Measurements from ENCODE around the gene SLC41A1. TPM values are rescaled to one million over a fixed set of nuclear protein-coding genes. Genes with fewer than 3 reads are reported as not detected.
"Not testable (repeated sequence)": the region's sequence is repeated elsewhere in the genome, so short reads cannot be mapped to it uniquely, and the experiment has no call there.

SLC41A1 gene
- total and polyA plus RNA-seq, 4 donors: 7.3 to 40.3 (median 30.5) TPM

- ATAC-seq (ENCODE audit: low FRiP score): no peak
- no peak overlapping the region for H3K27ac ChIP-seq (ENCODE audit: low read depth in 1 of 2, low read length in 2 of 2)
Measured at GRCh38 chr1:205826016-205826806, 13.2 kb upstream of the SLC41A1 start.

GRCh38 chr1:205824180-205824579 is 11.2 kb upstream of the SLC41A1 start:
- Histone ChIP-seq H3K27ac (ENCODE audit: low read depth in 1 of 2, low read length in 2 of 2) (no peak overlapping the region), H3K27me3 (ENCODE audit: control insufficient read depth in 1 of 2, insufficient read depth in 2 of 2, low read length in 1 of 2) (no peaks in the 10 kb centered on the region), H3K4me3 (ENCODE audit: low read length in 2 of 2) (no peak overlapping the region), H3K36me3 (ENCODE audit: control insufficient read depth in 1 of 2, insufficient read depth in 2 of 2, low read length in 1 of 2) (no peaks in the 10 kb centered on the region), H3K9me3 (ENCODE audit: control insufficient read depth, low read length) (no peaks in the 10 kb centered on the region), H3K4me1 (ENCODE audit: control insufficient read depth in 1 of 2, insufficient read depth in 2 of 2, low read length in 2 of 2) (peaks cover 0 to 4% of the 10 kb centered on the region in 2 donors)
- ATAC-seq (ENCODE audit: low FRiP score): no peak
- DNase-seq: no peak
- intact Hi-C loops (cut with DNase I): no loop called here
- 98% methylated on average over 5 of the region's 5 CpGs for WGBS, 2 donors

More at GRCh38 chr1:205826016-205826806, 13.2 kb upstream of the SLC41A1 start:
- Histone ChIP-seq H3K36me3 (ENCODE audit: control insufficient read depth in 1 of 2, insufficient read depth in 2 of 2, low read length in 1 of 2) (no peaks in the 10 kb centered on the region), H3K4me1 (ENCODE audit: control insufficient read depth in 1 of 2, insufficient read depth in 2 of 2, low read length in 2 of 2) (peaks cover 0 to 4% of the 10 kb centered on the region in 2 donors), H3K4me3 (ENCODE audit: low read length in 2 of 2) (no peak overlapping the region), H3K9me3 (ENCODE audit: control insufficient read depth, low read length) (no peaks in the 10 kb centered on the region), H3K27me3 (ENCODE audit: control insufficient read depth in 1 of 2, insufficient read depth in 2 of 2, low read length in 1 of 2) (no peaks in the 10 kb centered on the region)
- DNase-seq: no peak
- WGBS, 2 donors: 49 to 63% methylated on average over 8 of the region's 8 CpGs
- intact Hi-C loops (cut with DNase I): no loop called here

- DNase-seq; H3K4me1 ChIP-seq (ENCODE audit: control insufficient read depth in 1 of 2, insufficient read depth in 2 of 2, low read length in 2 of 2); ATAC-seq (ENCODE audit: low FRiP score); H3K36me3 ChIP-seq (ENCODE audit: control insufficient read depth in 1 of 2, insufficient read depth in 2 of 2, low read length in 1 of 2); intact Hi-C loops (cut with DNase I); H3K4me3 ChIP-seq (ENCODE audit: low read length in 2 of 2); H3K27me3 ChIP-seq (ENCODE audit: control insufficient read depth in 1 of 2, insufficient read depth in 2 of 2, low read length in 1 of 2); H3K9me3 ChIP-seq (ENCODE audit: control insufficient read depth, low read length); H3K27ac ChIP-seq (ENCODE audit: low read depth in 1 of 2, low read length in 2 of 2): not testable (repeated sequence)
- WGBS, 2 donors: 91 to 97% methylated on average over 2 of the region's 2 CpGs
Measured at GRCh38 chr1:205823260-205823659, 10.3 kb upstream of the SLC41A1 start.

- Histone ChIP-seq H3K27me3 (ENCODE audit: control insufficient read depth in 1 of 2, insufficient read depth in 2 of 2, low read length in 1 of 2) (no peaks in the 10 kb centered on the region), H3K4me3 (ENCODE audit: low read length in 2 of 2) (no peak overlapping the region), H3K4me1 (ENCODE audit: control insufficient read depth in 1 of 2, insufficient read depth in 2 of 2, low read length in 2 of 2) (peaks cover 0 to 4% of the 10 kb centered on the region in 2 donors), H3K36me3 (ENCODE audit: control insufficient read depth in 1 of 2, insufficient read depth in 2 of 2, low read length in 1 of 2) (no peaks in the 10 kb centered on the region), H3K9me3 (ENCODE audit: control insufficient read depth, low read length) (no peaks in the 10 kb centered on the region), H3K27ac (ENCODE audit: low read depth in 1 of 2, low read length in 2 of 2) (no peak overlapping the region)
- no peak for DNase-seq
- intact Hi-C loops (cut with DNase I): no loop called here
- WGBS, 2 donors: 94 to 96% methylated on average over 2 of the region's 2 CpGs
- ATAC-seq (ENCODE audit: low FRiP score): no peak
Measured at GRCh38 chr1:205822397-205822796, 9.4 kb upstream of the SLC41A1 start.

GRCh38 chr1:205817988-205818387 is 5.0 kb upstream of the SLC41A1 start:
- Histone ChIP-seq H3K4me1 (ENCODE audit: control insufficient read depth in 1 of 2, insufficient read depth in 2 of 2, low read length in 2 of 2) (no peaks in the 10 kb centered on the region), H3K9me3 (ENCODE audit: control insufficient read depth, low read length) (no peaks in the 10 kb centered on the region), H3K4me3 (ENCODE audit: low read length in 2 of 2) (no peak overlapping the region), H3K27ac (ENCODE audit: low read depth in 1 of 2, low read length in 2 of 2) (no peak overlapping the region), H3K36me3 (ENCODE audit: control insufficient read depth in 1 of 2, insufficient read depth in 2 of 2, low read length in 1 of 2) (no peaks in the 10 kb centered on the region), H3K27me3 (ENCODE audit: control insufficient read depth in 1 of 2, insufficient read depth in 2 of 2, low read length in 1 of 2) (no peaks in the 10 kb centered on the region)
- intact Hi-C loops (cut with DNase I): no loop called here
- no peak for ATAC-seq (ENCODE audit: low FRiP score)
- 95% methylated on average over 3 of the region's 3 CpGs for WGBS, 2 donors
- DNase-seq: no peak

GRCh38 chr1:205817364-205817763 is 4.4 kb upstream of the SLC41A1 start:
- intact Hi-C loops (cut with DNase I): no loop called here
- no peaks in the 10 kb centered on the region for H3K36me3 ChIP-seq (ENCODE audit: control insufficient read depth in 1 of 2, insufficient read depth in 2 of 2, low read length in 1 of 2)
- no peaks in the 10 kb centered on the region for H3K27me3 ChIP-seq (ENCODE audit: control insufficient read depth in 1 of 2, insufficient read depth in 2 of 2, low read length in 1 of 2)
- ATAC-seq (ENCODE audit: low FRiP score): no peak
- no peaks in the 10 kb centered on the region for H3K9me3 ChIP-seq (ENCODE audit: control insufficient read depth, low read length)
- WGBS, 2 donors: 91 to 98% methylated on average over 3 of the region's 3 CpGs
- no peak overlapping the region for H3K27ac ChIP-seq (ENCODE audit: low read depth in 1 of 2, low read length in 2 of 2)
- no peak overlapping the region for H3K4me3 ChIP-seq (ENCODE audit: low read length in 2 of 2)
- no peak for DNase-seq
- no peaks in the 10 kb centered on the region for H3K4me1 ChIP-seq (ENCODE audit: control insufficient read depth in 1 of 2, insufficient read depth in 2 of 2, low read length in 2 of 2)

- no peaks in the 10 kb centered on the region for H3K9me3 ChIP-seq (ENCODE audit: control insufficient read depth, low read length)
- intact Hi-C loops (cut with DNase I): loop anchor here (1.0 to 5.0 kb wide), 5 partner anchors 37 to 169 kb away; partner anchors contain the start of gene PM20D1 (in 1 of the 2)
- WGBS, 2 donors: 3 to 7% methylated on average over 14 of the region's 14 CpGs
Measured at GRCh38 chr1:205813755-205814058, 709 bp upstream of the SLC41A1 start.

GRCh38 chr1:205812271-205812877 is 624 bp downstream of the SLC41A1 start:
- peak; percentile 53 for ATAC-seq (ENCODE audit: low FRiP score)
- H3K4me3 ChIP-seq (ENCODE audit: low read length in 2 of 2): peak overlapping the region; percentile 81 to 84
- intact Hi-C loops (cut with DNase I): loop anchor here (5.0 kb wide), 4 partner anchors 65 to 170 kb away; no protein-coding TSS in a partner anchor
- 1% methylated on average over 14 to 16 of the region's 16 CpGs for WGBS, 2 donors
- peaks cover under 1 to 5% of the 10 kb centered on the region in 2 donors for H3K4me1 ChIP-seq (ENCODE audit: control insufficient read depth in 1 of 2, insufficient read depth in 2 of 2, low read length in 2 of 2)
- no peak for DNase-seq
- H3K36me3 ChIP-seq (ENCODE audit: control insufficient read depth in 1 of 2, insufficient read depth in 2 of 2, low read length in 1 of 2): no peaks in the 10 kb centered on the region
- peak overlapping the region; percentile 68 to 77 for H3K27ac ChIP-seq (ENCODE audit: low read depth in 1 of 2, low read length in 2 of 2)
- no peaks in the 10 kb centered on the region for H3K27me3 ChIP-seq (ENCODE audit: control insufficient read depth in 1 of 2, insufficient read depth in 2 of 2, low read length in 1 of 2)
- H3K9me3 ChIP-seq (ENCODE audit: control insufficient read depth, low read length): no peaks in the 10 kb centered on the region

More at GRCh38 chr1:205813755-205814058, 709 bp upstream of the SLC41A1 start:
- Histone ChIP-seq H3K36me3 (ENCODE audit: control insufficient read depth in 1 of 2, insufficient read depth in 2 of 2, low read length in 1 of 2) (no peaks in the 10 kb centered on the region), H3K27ac (ENCODE audit: low read depth in 1 of 2, low read length in 2 of 2) (peak overlapping the region in 1 of 2 donors; percentile 60), H3K4me1 (ENCODE audit: control insufficient read depth in 1 of 2, insufficient read depth in 2 of 2, low read length in 2 of 2) (peaks cover 0 to 5% of the 10 kb centered on the region in 2 donors), H3K27me3 (ENCODE audit: control insufficient read depth in 1 of 2, insufficient read depth in 2 of 2, low read length in 1 of 2) (no peaks in the 10 kb centered on the region), H3K4me3 (ENCODE audit: low read length in 2 of 2) (peak overlapping the region; percentile 46 to 60)
- ATAC-seq (ENCODE audit: low FRiP score): peak; percentile 23
- no peak for DNase-seq
